ENCODE results near the gene SUGCT.
"Not testable (repeated sequence)": the region's sequence is repeated elsewhere in the genome, so short reads cannot be mapped to it uniquely, and the experiment has no call there.

The SUGCT gene

DNA sequence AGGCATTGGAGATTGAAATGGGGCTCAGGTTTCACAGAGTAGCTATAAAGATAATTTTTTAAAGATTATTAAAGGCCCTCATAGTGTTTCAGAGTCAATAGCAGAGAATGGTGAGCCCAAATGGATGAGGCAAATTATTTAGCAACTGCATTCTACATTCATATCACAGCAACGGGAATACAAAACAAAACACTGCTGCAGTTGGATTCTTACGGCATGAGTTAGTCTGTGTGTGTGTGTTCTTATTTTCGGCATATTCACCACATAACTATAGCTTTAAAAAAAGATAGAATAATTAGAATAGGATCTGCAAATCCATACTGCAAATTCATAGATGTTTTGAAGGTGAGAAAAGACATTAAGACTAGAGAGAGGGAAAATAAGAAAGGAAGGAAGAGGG is 66.0 kb downstream of the SUGCT start:
- no peak for DNase-seq (ENCODE audit: low read depth)

DNA sequence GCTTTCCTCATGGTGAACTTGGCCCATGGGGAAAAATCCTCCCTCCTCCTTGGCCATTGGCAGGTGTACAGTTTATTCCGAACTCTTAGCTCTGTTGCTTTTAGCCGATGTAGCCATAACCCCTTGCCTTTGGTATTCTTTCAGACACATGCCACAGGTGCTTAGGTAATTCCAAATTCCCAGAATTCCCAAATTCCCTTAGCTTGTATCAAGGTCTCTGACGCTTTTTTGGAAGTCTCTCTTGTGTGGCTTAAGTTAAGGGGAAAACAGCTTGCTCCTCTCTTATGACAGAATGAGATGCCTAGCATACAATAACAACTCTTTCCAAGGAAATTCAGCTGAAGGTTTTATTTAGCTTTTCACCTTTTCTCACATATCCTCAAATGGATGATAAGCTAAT is 68.0 kb downstream of the SUGCT start:
- no peak for DNase-seq (ENCODE audit: low read depth)

DNA sequence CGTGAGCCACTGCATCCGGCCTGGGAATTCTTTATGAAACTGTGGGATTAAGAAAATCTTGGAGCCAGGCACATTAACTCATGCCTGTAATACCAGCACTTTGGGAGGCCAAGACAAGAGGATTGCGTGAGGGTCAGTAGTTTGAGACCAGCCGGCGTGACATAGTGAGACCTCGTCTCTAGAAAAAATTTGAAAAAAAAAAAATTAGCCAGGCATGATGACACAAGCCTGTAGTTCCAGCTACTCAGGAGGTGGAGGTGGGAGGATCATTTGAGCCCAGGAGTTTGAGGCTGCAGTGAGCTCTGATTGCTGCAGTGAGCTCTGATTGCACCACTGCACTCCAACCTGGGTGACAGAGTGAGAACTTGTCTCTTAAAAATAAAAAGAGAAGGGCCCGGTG is 69.8 kb downstream of the SUGCT start:
- DNase-seq (ENCODE audit: low read depth): no peak

DNA sequence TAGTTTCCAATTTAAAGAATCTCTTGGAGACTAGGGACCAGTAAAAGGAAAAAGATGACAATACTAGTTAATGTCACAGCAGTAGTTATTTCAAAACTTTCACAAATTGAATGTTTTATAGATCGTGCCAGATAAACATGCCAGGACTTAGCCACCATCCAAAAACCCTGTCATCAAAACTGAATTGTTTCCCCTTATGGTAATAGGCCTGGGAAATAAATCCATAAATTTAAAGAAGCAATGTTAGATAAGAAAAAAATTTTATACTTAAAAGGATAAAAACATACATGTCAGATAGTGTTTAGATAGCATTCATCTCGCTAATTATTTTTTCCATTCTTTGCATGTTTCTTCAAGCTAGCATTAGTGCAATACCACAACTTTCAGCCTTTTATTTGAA is 71.2 kb downstream of the SUGCT start:
- DNase-seq (ENCODE audit: low read depth): no peak

DNA sequence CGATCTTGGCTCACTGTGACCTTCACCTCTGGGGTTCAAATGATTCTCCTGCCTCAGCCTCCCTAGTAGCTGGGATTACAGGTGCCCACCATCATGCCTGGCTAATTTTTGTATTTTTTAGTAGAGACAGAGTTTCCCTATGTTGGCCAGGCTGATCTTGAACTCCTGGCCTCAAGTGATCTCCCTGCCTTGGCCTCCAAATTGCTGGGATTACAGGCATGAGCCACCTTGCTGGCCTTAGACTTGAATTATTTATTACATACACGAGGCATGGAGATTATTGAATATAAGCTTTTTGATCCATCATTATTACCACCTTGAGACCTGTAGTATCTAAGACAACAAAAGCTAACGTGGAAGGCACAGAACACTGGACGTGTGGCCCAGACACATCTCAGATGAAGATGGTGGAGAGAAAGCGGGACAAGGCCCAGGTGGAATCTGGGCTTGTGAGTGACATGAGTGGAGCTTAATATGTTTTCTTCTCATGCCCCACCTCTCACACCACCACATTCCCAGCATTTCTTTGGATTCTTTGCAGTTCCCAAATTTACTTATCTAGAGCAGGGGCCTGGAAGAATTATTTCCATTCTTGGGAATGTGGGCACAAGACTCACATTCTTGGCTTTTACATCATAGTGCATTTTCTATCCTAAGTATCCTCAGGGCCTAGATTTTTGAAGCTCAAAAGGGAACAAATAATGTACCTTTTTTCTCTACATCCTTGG is 76.6 kb downstream of the SUGCT start:
- no peak for DNase-seq (ENCODE audit: low read depth)

DNA sequence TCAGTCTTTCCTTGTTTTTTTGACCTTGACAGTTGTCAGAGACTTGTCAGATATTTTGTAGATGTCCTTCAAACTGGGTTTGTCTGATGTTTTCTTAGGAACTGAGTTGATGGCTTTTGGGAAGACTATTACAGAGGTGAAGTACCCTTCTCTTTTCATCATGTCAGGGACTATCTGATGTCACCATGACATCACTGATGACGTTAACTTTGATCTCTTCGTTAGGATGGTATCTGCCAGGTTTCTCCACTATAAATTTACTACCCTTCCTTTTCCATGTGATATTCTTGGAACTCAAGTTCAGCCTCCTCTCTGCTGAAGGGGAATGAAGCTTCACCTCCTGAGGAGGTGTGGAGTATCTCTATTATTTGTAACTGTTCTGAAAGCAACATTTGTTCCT is 78.5 kb downstream of the SUGCT start:
- DNase-seq (ENCODE audit: low read depth): no peak

DNA sequence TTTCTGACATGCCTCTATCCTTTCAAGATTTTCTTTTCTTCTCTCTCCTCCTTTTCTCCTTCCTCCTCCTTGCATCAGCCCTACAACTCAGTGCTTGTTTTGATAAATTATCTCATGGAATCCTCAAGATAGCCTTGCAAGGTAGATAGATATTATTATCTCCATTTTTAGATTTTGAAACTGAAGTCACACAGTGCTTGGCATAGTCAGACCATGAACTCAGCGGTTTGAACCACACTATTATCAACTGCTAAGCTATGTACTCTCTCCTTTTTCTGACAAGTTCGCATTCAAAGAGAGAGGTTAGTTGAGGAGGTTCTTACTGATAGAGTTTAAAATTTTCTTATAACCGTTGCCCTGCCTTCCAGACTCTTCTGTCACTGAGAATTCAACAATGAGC is 79.1 kb downstream of the SUGCT start:
- DNase-seq (ENCODE audit: low read depth): no peak

DNA sequence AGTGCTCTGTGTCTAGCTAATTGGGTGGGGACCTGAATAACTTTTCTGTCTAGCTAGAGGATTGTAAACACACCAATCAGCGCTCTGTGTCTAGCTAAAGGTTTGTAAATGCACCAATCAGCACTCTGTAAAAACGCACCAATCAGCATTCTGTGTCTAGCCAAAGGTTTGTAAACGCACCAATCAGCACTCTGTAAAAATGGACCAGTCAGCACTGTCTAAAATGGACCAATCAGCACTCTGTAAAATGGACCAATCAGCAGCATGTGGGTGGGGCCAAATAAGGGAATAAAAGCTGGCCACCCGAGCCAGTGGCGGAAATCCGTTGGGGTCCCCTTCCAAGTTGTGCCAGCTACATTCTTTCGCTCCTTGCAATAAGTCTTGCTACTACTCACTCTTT is 83.8 kb downstream of the SUGCT start:
- not testable (repeated sequence) for DNase-seq (ENCODE audit: low read depth)

DNA sequence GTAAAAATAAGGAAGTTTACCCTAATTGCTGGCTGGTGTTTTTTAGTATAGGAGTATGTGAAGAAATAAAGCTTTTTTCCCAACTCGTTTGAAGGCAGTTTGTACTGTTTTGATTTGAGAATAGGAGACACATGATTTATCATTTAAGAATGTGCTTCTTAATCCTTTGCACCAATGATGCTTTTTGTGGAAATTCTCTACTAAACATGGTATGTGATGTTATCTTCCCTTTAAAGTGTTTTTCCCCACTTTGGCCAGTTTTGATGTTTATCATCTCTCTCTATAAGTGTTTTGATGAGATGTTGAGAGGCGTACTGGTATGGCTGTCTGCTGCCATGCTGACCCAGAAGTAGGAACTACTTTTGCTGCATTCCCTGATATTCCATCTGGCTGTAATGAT is 85.1 kb downstream of the SUGCT start:
- DNase-seq (ENCODE audit: low read depth): no peak

DNA sequence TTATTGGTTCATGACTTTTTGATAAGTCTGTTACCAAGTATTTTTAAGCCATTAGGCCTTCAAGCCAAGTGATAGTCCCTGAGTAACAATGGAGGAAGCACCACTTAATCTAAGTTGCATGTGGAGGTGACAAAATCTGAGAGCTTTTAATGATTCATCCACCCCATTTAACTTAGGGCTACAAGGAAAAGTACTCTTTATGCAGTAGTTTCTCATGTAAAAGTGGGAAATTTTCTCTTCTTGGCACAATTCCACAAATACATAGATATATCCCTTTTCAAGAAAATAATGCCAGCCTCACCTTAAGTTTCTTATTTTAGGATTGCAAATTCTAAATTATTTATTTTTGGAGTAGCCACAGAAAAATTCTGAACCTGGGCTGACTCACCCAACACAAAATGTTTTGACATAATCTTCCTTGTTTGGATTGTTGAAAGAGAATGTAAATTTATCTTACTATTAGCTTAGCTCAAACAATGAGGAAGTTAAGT is 85.7 kb downstream of the SUGCT start:
- DNase-seq (ENCODE audit: low read depth): no peak

DNA sequence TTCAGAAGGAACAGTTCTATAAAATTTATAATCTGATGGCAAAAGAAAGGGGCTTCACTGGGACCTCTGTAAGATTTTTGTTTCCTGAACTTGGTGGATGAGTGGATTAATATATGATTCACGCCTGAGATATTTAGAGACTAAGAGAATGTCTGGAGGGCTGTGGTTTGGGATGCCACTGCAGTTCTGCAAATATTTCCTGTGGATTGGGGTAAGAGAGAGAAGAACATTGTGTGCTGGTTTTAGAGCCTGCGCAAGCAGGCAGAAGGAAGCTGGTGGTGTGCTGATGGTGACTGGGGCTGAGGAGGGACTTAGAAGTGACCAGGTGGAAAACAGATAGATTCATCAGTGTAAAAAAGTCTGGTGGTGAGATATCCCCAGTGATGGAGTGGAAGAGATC is 87.0 kb downstream of the SUGCT start:
- no peak for DNase-seq (ENCODE audit: low read depth)

DNA sequence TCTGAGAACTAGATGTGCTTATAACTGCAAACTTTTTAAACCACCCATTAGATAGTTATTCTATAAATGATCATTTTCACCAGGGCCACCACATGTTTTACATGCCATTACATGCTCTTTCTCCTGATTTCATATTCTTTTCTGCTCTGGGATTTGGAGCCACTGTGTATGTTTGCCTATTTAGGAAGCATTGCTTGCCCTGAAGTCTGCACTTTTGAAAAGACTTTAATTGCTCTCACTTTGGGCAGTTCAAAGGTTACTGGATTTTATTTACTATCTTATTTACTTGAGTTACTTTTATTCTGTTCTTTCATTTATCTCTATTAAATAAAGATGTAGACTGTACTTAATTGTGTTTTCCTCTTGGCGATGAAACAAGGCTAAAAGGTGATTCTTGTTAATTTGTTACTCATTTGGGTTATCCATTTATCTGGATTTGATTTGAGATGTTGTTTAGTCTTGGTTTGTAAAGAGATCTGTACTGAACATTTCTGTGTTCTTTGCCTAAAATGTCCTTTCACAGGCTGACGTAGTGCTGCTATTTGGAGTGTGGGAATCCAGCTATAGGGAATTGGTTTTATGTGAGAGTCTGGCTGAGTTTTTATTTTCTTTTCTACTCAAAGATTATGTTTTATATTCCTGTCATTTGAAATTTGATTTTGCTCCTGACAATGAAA is 88.8 kb downstream of the SUGCT start:
- DNase-seq (ENCODE audit: low read depth): no peak

DNA sequence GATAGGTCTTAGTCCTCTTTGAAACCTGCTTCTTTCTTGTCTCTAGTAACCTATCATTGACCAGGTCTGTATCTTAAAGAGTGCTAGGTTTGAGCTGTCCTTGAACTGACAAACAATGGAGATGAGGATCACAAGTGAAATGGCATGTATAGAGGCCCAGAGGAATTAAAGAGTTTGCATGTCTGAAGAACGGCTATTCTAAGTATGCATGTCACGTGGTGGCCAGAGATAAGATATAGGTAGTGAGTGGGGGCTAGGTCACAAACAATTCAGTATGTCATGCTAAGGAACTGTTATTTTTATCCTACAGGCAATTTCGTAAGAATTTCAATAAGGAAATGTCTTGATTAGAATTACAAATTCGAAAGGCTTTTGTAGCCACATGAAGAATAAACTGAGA is 95.3 kb downstream of the SUGCT start:
- no peak for DNase-seq (ENCODE audit: low read depth)

DNA sequence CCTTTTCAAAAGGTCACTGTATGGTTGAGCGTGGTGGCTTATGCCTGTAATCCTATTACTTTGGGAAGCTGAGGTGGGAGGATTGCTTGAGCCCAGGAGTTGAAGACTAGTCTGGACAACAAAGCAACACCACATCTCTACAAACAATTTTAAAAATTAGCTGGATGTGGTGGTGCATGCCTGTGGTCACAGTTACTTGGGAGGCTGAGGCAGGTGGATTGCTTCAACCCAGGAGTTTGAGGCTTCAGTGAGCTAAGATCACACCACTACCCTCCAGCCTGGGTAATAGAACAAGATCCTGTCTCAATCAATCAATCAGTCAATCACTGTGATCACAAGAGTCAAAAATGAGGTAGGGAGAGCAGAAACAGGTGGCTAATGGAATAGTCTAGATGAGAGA is 97.0 kb downstream of the SUGCT start:
- DNase-seq (ENCODE audit: low read depth): no peak

DNA sequence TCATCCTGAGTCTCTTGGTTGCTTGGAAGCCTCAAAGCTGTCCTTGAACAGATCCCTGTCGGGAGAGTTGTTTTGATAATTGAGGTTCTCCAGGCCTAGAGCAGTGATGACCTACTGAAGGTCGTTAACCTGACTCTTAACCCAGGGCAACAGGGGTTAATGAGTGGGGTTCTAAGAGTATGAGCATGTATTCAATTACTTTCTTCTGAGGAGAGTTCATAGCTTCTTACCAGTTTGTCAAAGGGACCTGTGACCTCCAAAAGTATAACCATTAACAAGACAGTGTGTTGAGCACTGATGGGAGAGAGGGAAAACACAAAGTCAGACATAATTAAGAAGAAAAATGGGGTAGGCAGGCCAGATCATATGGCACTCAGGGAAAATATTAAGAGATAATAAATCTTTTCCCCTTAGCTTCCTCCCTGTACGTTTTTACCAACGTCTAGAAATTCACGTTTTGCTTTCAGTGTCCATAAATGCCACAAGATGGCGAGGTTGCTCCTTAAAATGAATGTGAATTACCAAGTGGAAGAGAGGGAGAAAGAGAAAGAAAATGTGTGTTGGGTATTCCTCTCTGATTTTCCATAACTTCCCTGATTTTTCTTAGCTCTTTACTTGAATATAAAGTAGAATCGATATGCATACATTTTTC is 97.6 kb downstream of the SUGCT start:
- DNase-seq (ENCODE audit: low read depth): no peak

DNA sequence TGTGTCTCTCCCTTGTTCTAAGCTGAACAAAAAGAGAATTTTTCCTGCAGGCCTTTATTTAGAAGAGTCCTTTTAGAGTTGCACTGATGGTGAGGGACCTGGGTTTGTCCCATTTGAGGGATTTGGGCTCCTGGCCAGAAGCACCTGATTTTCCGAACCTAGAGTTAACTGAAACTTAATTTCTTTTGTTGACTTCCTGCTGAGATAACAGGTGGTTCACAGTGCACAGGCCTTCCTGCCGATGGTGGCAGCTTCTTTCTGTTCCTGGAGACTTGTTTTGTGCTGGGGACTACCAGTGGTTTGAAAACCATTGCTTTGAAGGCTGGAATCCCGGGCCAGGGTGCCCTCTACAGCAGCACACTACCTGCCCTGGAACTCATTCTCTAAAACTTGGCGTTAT is 99.2 kb downstream of the SUGCT start:
- DNase-seq (ENCODE audit: low read depth): no peak

DNA sequence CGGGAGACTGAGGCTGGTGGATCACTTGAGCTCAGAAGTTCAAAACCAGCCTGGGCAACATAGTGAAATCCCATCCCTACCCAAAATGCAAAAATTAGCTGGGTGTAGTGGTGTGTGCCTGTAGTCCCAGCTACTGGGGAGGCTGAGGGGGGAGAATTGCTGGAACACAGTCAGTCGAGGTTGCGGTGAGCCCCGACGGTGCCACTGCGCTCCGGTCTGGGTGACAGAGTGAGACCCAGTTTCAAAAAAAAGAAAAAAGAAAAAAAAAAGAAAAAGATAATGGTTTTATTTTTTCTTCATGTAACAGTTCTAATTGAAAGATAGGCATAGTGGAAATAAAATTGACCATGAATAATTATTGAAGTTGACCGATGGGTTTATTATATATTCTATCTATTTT is 99.9 kb downstream of the SUGCT start:
- DNase-seq (ENCODE audit: low read depth): no peak

DNA sequence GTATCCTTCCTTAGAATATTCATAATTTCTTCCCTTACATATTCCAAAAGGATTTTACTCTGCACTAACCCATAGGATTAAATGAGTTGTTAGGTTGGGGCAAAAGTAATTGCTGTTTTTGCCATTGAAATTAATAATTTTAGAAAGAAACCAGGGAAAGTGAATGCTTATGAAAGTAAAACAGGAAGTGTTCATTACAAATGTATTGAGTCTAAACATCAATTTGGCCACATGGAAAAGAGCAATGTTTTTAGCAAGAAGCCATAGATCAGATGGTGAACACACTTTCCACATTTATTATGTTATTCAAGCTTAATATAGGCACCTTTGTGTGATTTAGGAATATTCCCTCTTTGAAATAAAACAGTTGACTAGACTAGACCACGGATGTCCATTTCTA is 102.9 kb downstream of the SUGCT start:
- no peak for DNase-seq (ENCODE audit: low read depth)

DNA sequence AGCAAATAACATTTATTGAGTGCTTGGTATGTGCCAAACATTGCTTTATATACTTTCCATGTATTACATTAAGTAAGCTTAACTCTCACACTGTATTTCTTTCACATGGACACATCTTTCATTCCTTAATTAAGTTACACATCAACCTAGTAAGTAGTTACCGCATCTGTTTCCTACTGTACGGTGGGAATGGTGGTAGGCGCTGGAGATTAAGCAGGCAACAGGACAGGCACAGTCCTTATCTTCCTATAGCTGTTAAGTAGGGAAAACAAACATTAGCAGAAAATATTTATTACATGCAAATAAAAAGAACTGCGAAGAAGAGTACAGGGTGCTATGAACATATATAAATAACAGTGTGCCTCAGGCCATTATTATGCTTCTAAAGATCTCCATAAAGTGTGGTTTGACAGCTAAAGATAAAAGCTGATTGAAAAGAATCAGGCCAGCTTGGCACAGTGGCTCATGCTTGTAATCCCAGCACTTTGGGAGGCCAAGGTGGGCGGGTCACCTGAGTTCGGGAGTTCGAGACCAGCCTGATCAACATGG is 105.0 kb downstream of the SUGCT start:
- DNase-seq (ENCODE audit: low read depth): no peak

DNA sequence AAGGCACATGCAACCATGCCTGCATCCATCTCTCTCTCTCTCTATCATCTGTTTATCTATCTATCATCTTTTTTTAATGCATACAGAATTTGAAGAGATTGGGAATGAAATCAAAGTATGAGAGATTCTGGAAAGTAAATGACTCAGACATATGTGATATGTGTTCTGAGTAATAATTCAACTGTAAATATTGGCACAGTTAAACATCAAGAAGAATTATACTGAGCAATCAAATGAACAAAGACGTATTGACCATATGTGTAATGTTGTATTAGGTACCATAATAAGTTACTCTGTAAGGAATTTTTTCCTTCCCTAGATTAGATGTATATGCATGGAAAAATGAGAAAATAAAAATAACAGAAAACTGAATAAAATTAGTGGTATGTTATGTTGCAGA is 108.3 kb downstream of the SUGCT start:
- no peak for DNase-seq (ENCODE audit: low read depth)

DNA sequence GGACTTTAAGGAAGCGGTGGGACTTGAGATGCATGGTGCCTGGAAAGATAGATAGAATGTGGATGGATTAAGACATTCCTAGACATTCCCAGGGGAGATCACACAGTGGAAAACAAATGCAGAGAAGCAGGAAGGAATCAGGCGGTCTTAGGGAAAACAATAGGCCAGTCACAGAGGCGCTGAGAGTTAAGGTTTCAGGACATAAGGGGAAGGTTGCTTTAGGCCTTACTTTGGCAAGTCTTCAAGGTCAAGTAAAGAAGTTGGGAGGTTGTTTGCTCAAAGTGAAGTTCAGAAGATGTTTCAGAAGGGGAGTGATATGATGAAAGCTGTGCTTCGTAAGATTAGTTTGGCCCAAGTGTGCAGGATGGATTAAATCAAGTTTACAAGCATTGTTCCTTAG is 109.4 kb downstream of the SUGCT start:
- no peak for DNase-seq (ENCODE audit: low read depth)

DNA sequence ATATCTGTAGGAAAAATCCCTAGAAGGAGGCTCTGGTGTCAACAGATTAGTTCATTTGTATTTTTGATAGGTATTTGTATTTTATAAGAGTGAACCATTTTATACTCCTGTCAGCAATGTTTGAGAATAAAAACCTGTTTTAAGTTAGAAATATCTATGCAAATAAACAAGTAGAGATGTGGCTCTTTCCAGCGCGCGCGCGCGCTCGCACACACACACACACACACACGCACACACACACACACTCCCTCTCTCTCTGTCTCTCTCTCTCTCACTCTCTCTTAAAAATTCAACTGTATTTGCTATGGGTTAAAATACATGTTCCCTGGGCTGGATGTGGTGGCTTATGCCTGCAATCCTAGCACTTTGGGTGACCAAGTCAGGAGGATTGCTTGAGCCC is 113.9 kb downstream of the SUGCT start:
- no peak for DNase-seq (ENCODE audit: low read depth)

DNA sequence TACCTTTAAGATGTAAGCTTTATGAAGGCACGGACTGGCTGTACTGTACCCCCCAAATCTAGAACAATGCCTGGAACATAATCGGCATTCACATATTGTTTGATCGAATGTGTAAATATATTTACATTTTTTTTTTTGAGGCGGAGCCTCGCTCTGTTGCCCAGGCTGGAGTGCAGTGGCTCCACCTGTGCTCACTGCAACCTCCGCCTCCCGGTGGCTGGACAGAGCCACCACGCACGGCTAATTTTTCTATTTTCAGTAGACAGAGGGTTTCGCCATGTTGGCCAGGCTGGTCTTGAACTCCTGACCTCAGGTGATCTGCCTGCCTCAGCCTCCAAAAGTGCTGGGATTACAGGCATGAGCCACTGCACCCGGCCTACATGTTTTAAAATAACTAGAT is 118.6 kb downstream of the SUGCT start:
- not testable (repeated sequence) for DNase-seq (ENCODE audit: low read depth)
